ENCODE measurements around the gene PRSS2.
"Not testable (repeated sequence)": the region's sequence is repeated elsewhere in the genome, so short reads cannot be mapped to it uniquely, and the experiment has no call there.

Gene PRSS2

DNA sequence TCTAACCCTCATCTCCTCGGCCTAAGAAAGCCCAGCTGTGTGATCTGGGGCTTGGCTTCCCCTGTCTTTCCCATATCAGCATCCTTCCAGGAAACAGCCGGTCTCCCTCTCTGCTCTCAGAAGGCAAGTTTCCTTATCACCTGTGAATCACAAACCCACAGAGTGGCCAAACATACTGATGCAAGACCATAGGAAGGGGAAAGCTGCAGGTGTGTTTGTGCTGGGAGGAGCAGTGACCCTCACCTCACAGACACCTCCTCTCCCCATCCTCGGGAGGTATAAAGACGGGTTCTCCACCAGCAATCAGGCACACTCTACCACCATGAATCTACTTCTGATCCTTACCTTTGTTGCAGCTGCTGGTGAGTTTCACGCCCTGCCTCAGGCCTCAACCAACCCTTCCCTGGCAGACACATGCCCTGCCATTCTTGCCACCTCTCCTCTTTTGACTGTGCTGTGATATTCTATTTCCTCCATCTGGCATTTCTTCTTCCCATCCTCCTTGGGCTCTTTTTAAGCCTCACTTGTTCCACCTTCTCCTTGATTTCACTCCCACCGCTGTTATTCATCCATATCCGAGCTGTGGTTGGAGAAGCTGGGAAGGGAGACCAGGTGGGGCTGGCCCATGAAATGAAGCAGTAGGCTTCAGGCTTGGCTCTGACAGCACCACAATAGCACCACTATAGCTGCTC is at the start of gene PRSS2:
Gene PRSS2, plus strand, starts transcription at position 310 of the 692 bp plus-strand sequence. Its CDS starts 13 bp downstream, at position 323.
- DNase-seq (ENCODE audit: low read depth in 2 of 2): no peak

- DNase-seq (ENCODE audit: low read depth in 2 of 2): no peak
Observed at GRCh38 chr7:142720986-142721385, 49.8 kb upstream of the PRSS2 start.

DNA sequence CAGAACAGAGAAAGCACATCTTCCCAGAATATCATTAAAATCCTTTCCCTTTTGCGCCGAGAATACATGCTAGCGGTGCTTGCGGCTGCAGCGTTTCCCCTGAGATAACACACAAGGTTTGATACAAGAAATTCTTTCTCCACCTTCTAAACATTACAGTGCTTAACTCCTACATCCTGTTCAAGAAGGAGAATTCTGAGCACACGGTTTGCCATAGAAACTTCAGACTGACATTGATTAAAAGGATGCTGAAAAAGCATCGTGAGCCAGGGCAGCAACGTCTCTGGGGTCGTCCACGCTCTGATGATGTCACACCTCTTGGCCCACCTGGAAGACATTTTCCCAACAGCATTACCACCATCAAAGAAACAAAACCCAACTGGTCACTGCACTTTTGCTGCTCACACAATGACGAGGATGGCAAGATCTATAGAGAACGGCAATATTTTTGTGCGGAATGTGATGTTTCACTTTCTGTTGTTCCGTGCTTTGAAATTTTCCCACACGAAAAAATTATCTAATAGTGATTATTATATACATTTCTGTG is 48.4 kb upstream of the PRSS2 start:
- DNase-seq (ENCODE audit: low read depth in 2 of 2): no peak

DNA sequence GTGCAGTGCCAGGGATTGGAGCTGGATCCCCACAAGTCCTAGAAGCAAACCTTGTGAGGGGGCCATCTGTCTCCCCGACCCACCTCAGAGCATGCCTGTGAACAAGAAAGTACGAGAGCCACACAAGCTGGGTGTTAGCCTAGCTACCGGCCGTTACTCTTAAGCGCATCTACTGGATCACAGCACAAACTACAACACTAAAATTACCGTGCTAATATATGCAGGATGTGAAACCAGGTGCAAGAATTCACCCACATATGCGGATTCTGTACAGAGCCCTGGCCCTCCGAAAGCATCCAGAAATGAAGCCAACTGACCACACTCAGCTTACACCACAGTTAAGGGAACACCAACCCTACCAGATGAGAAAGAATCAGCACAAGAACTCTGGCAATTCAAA is 37.5 kb upstream of the PRSS2 start:
- no peak for DNase-seq (ENCODE audit: low read depth in 2 of 2)

DNA sequence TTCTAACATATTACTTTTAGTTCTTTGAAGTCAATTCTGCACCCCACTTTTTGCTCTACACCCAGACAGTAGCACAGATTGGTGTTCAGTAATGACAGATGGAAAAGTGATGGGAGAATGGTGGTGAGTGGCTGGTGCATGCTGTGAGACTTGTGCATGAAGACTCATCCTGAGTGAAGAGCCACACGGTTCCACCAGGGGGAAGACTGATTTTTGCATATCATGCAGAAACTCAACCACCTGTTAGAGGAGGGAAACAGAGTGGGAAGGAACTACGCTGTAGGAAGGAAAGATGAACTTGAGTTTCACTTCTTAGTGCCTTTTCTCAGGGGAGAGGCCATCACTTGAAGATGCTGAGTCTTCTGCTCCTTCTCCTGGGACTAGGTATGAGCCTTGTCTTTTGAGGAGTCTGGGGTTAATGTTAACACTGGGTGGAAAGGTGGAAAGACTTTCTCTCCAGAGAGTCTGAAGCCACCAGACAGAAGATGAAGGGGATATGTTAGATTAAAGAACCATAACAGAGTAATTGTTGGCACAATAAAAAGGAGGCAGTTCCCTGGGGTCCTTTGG is 30.8 kb upstream of the PRSS2 start:
- DNase-seq (ENCODE audit: low read depth in 2 of 2): no peak

DNA sequence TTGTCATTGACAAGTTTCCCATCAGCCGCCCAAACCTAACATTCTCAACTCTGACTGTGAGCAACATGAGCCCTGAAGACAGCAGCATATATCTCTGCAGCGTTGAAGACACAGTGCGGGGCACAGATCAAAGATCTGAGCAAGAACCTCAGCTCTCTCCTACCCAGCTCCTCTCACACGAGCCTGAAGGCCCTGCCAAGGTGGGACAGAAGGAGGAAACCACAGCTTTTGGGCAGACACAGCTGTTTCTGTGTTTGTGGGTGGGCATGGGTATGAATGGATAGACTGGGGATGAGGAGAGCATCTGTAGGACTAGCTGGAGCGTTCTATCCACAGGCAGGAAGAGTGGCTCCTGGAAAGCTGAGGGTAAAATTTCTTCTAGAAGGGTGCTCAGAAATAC is 30.0 kb upstream of the PRSS2 start:
- DNase-seq (ENCODE audit: low read depth in 2 of 2): no peak

DNA sequence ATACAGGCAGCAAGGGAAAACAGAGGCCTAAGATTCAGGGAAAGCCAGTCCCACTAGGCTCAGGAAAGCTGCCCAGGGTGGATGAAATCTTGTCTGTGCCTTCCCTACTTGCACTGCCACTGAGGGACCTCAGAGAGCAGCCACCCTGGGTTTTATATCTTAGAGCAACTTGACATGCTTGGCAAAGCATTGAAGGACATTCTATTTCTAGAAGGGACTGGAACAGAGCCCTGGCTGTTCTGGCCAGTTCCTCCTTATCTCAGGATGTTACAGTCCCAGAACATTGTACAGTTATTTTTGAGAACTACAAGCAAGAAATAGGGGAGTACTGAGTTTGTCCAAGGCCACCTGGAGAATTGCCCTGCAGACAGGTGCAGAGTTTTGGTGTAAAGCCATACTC is 28.8 kb upstream of the PRSS2 start:
- not testable (repeated sequence) for DNase-seq (ENCODE audit: low read depth in 2 of 2)

GRCh38 chr7:142745091-142745635 is 25.6 kb upstream of the PRSS2 start:
- DNase-seq (ENCODE audit: low read depth in 2 of 2): no peak

DNA sequence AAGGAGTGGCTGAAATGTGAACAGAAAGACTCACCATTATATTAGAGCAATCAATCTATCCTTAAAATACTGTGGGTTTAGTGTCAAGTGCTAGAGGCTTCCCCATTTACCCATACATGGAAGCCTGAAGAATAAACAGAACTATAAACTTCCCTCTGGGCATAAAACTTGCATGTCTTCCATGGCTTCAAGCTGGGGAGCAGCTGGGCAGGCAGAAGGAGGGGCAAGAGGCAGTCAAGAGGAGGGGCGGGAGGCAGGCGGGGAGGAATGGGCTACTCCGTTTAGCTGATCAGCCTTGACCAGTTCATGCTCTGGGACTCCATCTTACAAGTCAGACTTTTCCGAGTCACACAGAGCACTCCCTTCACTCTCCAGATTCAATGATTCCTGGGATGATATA is 25.0 kb upstream of the PRSS2 start:
- DNase-seq (ENCODE audit: low read depth in 2 of 2): no peak

GRCh38 chr7:142746264-142746663 is 24.5 kb upstream of the PRSS2 start:
- DNase-seq (ENCODE audit: low read depth in 2 of 2): no peak

DNA sequence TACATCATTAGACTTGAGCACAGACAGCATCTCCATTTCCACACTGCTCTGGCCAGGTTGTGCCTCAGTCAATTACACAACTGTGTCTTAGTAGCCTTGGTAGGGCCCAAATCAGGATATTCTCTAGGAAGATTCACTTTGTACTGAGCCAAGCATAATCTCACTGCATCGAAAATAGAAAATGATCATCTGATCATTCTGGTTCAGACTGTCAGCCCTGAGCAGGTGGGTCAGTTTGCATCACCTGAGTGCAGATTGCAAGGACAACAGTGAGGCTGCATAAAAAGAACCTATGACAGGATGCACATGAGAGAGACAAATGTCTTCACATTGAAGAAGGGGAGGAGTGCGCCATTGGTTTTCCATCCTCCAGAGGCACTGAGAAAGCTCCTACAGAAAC is 22.4 kb upstream of the PRSS2 start:
- not testable (repeated sequence) for DNase-seq (ENCODE audit: low read depth in 2 of 2)

GRCh38 chr7:142749218-142749993 is 21.4 kb upstream of the PRSS2 start, which contains the start of gene PRSS1:
TSS of gene PRSS1 (plus strand) at chr7:142749472. CDS start at chr7:142749485, 13 bp downstream.
- DNase-seq (ENCODE audit: low read depth in 2 of 2): no peak

DNA sequence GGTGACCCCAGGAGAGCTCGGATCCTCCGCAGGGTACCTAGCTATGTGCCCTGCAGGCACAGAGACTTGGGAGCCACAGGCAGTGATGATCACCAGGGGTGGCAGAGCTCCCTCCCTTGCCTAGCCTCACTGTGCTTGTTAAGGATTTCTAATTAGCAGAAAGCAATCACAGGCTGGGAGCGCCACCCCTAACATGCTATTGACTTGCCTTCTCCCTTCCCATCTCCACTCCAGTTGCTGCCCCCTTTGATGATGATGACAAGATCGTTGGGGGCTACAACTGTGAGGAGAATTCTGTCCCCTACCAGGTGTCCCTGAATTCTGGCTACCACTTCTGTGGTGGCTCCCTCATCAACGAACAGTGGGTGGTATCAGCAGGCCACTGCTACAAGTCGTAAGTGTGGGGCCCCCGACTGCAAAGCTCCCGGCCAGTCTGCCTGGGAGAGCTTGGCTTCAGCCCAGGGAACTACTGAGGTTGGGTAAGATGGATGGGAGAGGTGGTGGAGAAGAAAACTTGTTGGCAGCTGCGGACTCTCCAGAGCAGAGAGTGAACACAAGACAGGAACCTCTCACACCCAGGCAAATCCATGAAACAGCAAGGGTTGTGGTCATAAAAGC is 20.3 kb upstream of the PRSS2 start:
- DNase-seq (ENCODE audit: low read depth in 2 of 2): no peak

GRCh38 chr7:142751526-142752175 is 19.1 kb upstream of the PRSS2 start:
- not testable (repeated sequence) for DNase-seq (ENCODE audit: low read depth in 2 of 2)

DNA sequence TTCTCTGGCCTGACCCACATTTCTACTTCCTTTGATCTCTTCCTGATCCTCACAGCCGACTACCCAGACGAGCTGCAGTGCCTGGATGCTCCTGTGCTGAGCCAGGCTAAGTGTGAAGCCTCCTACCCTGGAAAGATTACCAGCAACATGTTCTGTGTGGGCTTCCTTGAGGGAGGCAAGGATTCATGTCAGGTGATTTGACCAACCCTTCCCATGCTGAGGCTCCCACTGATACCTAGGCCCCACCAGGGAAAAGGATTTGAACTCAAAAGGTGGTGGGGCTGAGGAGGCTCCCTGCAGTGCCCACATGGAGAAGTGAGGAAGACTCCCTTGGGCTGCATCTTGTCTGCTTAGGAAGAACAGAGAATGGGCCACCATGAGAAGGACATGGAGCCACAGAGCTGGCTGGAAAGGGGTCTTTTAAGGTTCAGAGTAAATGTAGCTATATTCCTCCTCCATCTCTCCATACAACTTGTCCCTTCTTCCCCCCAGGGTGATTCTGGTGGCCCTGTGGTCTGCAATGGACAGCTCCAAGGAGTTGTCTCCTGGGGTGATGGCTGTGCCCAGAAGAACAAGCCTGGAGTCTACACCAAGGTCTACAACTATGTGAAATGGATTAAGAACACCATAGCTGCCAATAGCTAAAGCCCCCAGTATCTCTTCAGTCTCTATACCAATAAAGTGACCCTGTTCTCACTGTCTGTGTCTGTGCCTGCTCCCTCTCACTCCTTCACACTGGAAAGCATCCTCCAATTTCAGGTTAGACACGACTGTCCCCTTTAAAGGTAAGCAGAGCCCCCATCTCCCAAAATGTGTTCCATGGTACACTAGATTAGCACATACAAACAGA is 18.2 kb upstream of the PRSS2 start:
- DNase-seq (ENCODE audit: low read depth in 2 of 2): no peak

DNA sequence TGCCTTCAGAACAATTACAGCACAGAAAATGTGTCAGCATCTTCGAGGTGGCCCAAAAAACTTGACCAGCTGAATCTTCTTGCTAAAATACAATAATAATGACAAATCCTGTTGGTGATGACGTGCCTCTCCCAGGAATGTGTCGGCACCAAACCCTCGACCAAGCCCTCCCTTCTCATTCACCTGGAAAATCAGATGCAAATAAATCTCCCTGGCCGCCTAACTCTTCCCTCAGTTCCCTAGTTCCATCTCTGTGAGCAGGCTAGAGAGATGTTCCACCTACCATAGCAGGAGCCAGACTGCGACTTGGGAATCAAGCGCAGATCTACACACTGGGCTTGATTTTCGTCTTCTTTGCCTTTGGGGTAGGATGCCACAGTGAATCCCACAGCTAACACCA is 17.4 kb upstream of the PRSS2 start:
- DNase-seq (ENCODE audit: low read depth in 2 of 2): no peak

DNA sequence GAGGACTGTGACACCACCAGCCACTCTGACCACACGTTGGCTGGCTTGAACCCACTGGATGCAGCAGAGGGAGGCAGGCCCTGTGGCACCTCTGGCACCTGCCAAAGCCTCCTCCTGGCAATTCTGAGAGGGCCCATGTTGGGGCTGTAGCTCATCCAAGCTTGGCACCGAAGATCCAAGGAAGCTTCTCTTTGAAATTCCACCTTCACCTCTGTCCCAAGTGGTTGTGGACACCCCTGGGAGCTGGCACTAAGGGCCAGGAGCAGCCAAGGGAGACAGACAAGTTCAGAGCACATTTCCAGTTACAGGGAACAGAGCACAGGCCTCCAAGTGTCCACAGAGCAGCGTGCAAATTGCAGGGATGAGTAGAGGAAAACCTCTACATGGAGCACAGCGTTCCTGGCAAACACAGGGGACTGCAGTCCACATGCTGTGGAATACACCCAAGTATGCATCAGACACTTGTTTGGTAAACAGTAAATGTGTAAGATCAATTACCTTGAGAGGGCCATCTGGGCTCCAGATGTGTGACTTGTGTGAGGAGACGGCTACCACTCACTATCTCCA is 16.8 kb upstream of the PRSS2 start:
- DNase-seq (ENCODE audit: low read depth in 2 of 2): not testable (repeated sequence)

GRCh38 chr7:142754681-142755575 is 15.8 kb upstream of the PRSS2 start:
- DNase-seq (ENCODE audit: low read depth in 2 of 2): no peak

DNA sequence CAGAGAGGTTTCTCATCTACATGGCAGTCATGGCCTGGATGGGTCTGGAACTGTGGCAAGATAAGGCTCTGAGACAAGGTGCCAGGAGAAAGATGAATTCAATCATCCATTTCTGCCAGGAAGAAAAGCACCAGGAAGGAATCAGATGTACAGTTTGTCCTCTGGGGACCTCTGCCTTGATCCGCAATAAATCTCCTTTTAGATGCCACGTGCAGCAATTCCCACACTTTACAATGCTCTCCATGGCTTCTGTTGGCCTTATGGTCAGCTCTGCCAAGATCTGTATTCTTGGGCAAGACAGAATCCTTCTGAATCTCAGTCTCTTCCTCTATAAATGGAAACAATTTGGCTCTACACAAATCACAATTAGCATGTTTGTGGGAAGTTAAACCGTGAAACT is 12.5 kb upstream of the PRSS2 start:
- DNase-seq (ENCODE audit: low read depth in 2 of 2): not testable (repeated sequence)

Measured in stimulated activated CD8-positive, alpha-beta memory T cell treated with anti-CD3 and anti-CD28 coated beads, Interleukin-2, amount 100 ng/mL, for 48 hours (primary cell).